ENCODE data around the gene NCOA3. TPM values are rescaled to one million over a fixed set of nuclear protein-coding genes. Genes with fewer than 3 reads are reported as not detected.

NCOA3 gene
- total RNA-seq, 2 experiments from 2014 or later = 71.3 to 74.2 TPM

DNA sequence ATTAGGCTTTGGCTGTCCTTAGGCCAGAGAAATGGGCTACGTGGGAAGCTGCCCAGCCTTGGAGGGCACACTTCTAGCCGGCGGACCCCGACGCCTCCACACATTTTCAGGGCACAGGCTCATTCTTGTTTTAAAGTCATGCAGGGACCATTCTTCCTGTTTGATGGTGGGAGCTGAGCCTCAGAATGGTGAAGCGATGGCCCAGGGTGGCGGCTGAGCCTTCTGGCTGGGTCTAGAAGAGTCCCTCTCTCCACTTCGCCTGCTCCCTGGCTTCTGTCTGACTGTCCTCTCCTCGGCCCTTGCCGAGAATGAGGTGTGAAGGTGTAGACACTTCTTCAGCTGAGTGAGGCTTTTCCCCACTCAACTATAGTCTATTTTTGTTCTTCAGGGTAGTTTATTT, 169.2 kb downstream of the NCOA3 start:
- POLR2A ChIA-PET = no interaction called here
- H3K9me3 Mint-ChIP-seq = no peaks in the 10 kb centered on the region
- H3K4me3 Mint-ChIP-seq = no peak overlapping the region
- no peak for DNase-seq
- ATAC-seq (ENCODE audit: low read depth) = no peak
- no peaks in the 10 kb centered on the region for H3K36me3 Mint-ChIP-seq
- H3K4me1 Mint-ChIP-seq = no peaks in the 10 kb centered on the region
- no peak overlapping the region for H3K27ac Mint-ChIP-seq
- H3K27me3 Mint-ChIP-seq = no peaks in the 10 kb centered on the region

DNA sequence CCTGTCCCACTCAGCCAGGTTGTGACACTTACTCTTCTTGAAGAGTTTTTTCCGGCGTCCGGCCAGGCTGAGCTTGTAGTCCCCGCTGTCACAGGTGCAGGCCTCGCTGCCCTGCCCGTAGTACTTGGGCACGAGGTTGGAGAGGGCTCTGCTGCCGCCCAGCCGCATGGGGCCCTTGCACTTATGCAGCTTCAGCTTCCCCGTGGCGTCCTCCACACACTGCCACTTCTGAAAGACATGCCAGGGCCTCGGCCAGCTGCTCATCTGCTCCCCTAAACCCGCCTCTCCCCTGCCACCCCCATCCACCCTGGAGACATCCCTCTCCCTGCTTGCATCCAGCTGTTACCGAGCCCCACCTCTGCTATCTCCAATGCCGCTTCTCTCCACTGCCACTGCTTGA, 170.5 kb downstream of the NCOA3 start:
- Mint-ChIP-seq H3K9me3 (no peaks in the 10 kb centered on the region), H3K36me3 (no peaks in the 10 kb centered on the region), H3K27ac (no peak overlapping the region), H3K4me3 (no peak overlapping the region), H3K27me3 (no peaks in the 10 kb centered on the region), H3K4me1 (no peaks in the 10 kb centered on the region)
- no peak for DNase-seq
- no peak for ATAC-seq (ENCODE audit: low read depth)
- POLR2A ChIA-PET = no interaction called here

DNA sequence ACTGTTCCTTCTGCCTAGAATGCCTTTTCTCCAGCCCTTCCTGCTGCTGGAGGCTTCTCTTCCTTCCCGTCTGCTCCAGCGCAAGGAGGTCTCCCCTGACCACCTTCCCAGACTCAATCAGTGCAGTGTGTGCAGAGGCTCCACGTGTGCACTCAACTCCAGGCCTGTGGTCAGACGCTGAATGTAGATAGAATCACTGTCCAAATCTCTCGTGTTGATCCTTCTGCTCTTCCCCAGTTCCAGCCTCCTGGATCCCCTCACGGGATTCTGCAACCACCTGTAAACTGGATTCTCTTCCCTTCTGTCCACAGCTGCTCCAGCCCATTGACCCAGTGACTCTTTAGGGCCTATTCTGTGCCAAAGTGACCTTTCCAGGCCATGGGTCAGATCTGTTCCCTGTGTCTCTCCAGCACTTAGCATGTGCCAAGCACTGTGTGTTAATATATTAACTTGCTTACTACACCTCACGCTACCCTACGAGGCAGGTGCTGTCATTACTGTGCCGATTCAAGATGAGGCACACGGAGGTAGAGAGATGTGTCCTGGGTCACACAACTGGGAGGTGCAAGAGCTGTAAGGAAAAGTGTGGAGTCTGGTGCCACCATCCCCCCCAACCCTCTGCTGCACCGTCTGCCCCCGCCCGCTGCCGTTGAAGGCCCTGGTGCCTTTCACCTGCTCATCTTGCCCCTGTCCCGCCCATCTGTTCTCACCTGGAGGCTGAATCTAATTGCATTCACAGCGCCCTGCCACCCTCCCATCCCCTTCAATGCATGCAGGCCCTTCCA, 171.4 kb downstream of the NCOA3 start:
- H3K4me1 Mint-ChIP-seq = no peaks in the 10 kb centered on the region
- ATAC-seq (ENCODE audit: low read depth) = no peak
- POLR2A ChIA-PET = no interaction called here
- H3K9me3 Mint-ChIP-seq = no peaks in the 10 kb centered on the region
- H3K4me3 Mint-ChIP-seq = no peak overlapping the region
- H3K27ac Mint-ChIP-seq = no peak overlapping the region
- no peaks in the 10 kb centered on the region for H3K36me3 Mint-ChIP-seq
- peak; percentile 15 for DNase-seq
- no peaks in the 10 kb centered on the region for H3K27me3 Mint-ChIP-seq

DNA sequence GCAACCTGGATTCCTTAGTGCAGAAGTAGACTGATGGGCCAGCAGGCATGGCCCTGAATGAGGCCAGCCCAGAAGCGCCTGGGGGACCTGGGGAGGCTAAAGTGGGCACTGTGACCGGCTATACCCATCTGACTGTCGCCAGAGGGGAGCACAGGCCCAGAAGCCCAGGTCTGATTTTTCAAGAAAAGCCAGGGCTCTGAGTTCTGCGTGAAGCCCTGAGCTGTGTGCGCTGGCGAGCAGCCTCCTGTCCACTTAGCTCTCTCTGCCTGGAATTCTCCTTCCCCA, 171.9 kb downstream of the NCOA3 start:
- Mint-ChIP-seq H3K9me3 (no peaks in the 10 kb centered on the region), H3K4me1 (no peaks in the 10 kb centered on the region), H3K36me3 (no peaks in the 10 kb centered on the region), H3K27ac (no peak overlapping the region), H3K4me3 (no peak overlapping the region), H3K27me3 (no peaks in the 10 kb centered on the region)
- POLR2A ChIA-PET = no interaction called here
- ATAC-seq (ENCODE audit: low read depth) = no peak
- DNase-seq = peak; percentile 8

DNA sequence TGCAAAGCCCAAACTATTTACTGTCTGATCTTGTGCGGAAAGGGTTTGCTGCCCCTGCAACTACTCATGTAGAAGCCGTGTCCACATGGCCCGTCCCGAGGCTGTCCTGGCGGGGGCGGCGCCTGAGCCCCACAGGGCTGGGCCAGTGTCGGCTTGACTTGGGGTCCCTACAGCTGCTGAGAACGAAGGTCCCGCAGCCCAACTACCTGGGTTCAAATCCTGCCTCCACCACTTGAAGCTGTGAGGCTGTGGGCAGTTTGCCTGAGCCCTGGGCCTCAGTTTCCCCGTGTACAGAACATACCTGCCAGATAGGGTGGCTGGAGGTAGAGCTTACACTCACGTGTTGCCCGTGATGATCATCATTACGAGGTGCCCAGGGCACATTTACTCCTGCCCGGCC, 172.5 kb downstream of the NCOA3 start:
- H3K27me3 Mint-ChIP-seq = peaks cover 1% of the 10 kb centered on the region
- no peak overlapping the region for H3K27ac Mint-ChIP-seq
- H3K9me3 Mint-ChIP-seq = no peaks in the 10 kb centered on the region
- peak; percentile 12 for DNase-seq
- H3K4me3 Mint-ChIP-seq = no peak overlapping the region
- no peak for ATAC-seq (ENCODE audit: low read depth)
- POLR2A ChIA-PET = no interaction called here
- no peaks in the 10 kb centered on the region for H3K36me3 Mint-ChIP-seq
- H3K4me1 Mint-ChIP-seq = no peaks in the 10 kb centered on the region

DNA sequence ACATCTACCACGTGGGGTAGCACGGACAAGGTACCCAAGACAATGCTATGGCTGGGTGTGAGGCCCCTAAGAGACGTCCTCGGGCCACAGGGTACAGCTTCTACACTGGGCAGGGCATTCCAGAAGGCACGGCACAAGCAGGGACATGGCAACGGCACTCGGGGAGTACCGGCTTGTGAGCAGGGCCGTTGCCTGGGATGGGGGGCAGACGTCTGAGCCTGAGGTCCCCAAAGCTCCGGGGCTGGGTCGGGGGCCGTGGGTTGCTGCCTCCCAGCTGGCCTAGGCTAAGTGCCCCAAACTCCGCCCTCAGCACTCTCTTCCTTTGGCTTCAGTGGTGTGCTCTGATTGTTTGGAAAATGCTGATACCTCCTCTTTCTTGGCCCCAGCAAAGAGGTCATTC, 173.0 kb downstream of the NCOA3 start:
- peak; percentile 25 for DNase-seq
- Mint-ChIP-seq H3K4me3 (no peak overlapping the region), H3K4me1 (no peaks in the 10 kb centered on the region)

DNA sequence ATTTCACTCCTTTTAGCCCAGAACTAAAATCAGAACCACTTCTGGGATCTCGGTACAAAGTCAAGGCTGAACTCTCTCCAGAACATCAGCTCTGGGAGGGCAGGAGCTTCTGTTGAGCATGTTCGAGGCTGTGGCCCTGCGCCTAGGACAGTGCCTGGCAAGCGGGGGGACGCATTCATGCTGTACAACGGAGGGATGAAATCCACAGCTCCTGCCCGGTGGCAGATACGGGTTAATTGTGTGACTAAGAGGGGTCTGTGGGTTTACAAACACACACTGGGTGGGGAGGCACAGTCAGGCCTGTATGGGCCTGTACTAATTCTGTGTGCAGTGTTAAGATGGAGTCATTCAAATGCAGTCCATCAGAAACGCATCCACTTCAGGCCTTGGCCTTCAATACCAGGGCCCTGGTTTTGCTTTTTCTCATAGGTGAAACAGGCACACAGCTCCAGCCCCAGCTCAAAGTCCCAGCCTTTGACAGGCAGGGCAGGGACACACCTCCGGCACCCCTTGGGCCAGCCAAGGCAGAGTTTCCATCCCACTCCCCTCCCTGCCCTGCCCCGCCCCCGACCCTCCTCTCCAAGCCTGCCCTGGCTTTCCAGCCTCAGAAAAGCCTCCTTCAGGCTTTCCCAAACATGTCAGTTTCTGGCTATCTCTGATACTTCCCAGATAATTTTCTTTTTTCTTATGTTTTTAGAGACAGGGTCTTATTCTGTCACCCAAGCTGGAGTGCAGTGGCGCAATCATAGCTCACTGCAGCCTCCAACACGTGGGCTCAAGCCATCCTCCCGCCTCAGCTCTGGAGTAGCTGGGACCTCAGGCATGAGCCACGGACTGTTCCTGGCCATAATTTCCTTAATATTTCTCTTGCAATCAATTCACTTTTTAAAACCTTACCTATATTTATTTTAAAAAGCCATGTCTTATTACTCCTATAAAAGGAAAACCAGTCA, 173.8 kb downstream of the NCOA3 start:
- H3K27me3 Mint-ChIP-seq = peaks cover 4% of the 10 kb centered on the region
- no peaks in the 10 kb centered on the region for H3K4me1 Mint-ChIP-seq
- POLR2A ChIA-PET = no interaction called here
- no peaks in the 10 kb centered on the region for H3K36me3 Mint-ChIP-seq
- no peak overlapping the region for H3K27ac Mint-ChIP-seq
- no peak for ATAC-seq (ENCODE audit: low read depth)
- DNase-seq = no peak
- no peaks in the 10 kb centered on the region for H3K9me3 Mint-ChIP-seq
- H3K4me3 Mint-ChIP-seq = no peak overlapping the region

More for the DNA sequence above, 173.0 kb downstream of the NCOA3 start:
- H3K9me3 Mint-ChIP-seq = no peaks in the 10 kb centered on the region
- no peaks in the 10 kb centered on the region for H3K36me3 Mint-ChIP-seq
- POLR2A ChIA-PET = no interaction called here
- H3K27ac Mint-ChIP-seq = no peak overlapping the region
- no peak for ATAC-seq (ENCODE audit: low read depth)
- H3K27me3 Mint-ChIP-seq = peaks cover 4% of the 10 kb centered on the region

DNA sequence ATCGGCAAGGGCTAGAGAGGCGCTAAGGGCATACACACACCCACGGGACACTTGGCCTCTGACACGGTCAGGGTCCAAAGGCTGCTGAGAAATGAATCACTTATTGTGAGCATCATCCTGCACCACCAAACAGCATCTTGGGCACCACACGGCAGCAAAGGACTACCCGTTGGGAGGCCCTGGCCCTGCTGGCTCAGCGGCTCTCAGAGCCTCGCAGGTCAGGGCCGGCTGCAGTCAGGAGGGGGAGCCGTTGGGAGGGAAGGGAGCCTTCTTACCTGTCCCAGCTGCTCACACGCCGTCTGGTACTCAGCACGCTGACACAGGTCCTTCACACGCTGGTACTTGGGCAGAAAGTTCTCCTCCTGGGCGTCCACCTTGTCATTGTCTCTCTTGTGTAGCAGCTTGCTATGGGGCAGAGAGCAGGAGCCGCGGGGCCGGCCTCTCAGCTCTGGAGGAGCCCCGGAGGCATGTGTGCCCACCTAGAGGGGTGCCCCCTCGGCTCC, 174.6 kb downstream of the NCOA3 start:
- no peak for DNase-seq
- Mint-ChIP-seq H3K4me3 (no peak overlapping the region), H3K9me3 (no peaks in the 10 kb centered on the region), H3K36me3 (no peaks in the 10 kb centered on the region), H3K27me3 (peaks cover 4% of the 10 kb centered on the region), H3K4me1 (no peaks in the 10 kb centered on the region), H3K27ac (no peak overlapping the region)
- POLR2A ChIA-PET = no interaction called here
- no peak for ATAC-seq (ENCODE audit: low read depth)

DNA sequence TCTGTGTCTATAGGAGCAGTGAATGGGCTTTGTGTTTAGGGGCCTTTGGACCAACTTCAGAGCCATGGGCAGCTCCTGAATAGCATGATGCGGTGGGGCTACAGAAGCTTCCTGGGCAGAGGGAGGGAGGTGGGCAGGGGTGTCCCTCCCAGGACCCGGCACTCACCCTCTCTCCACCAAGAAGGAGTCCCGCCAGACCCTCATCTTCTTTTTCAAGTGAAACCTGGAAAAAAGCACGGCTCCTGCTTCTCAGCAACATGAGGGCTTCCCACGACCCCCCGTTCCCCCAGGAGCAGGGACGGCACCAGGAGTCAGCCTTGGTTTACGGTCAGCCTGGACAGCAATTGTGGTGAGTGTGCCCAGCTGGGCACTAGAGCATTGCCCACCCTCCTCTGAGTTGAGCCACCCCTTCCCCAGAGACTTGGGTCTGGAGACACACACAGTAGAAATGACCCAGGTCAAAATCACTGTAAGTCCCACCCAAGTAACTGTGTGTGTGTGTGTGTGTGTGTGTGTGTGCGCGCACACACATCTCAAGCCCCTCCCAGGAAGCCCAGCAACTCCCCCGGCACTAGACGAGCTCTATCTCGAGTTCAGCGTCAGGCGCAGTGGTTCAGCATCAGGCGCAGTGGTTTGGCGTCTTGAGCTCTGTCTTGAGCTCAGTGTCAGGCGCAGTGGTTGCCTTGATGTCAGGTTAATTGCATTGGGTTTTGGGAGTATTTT, 175.4 kb downstream of the NCOA3 start:
- no peaks in the 10 kb centered on the region for H3K36me3 Mint-ChIP-seq
- H3K4me1 Mint-ChIP-seq = no peaks in the 10 kb centered on the region
- ATAC-seq (ENCODE audit: low read depth) (no peak), DNase-seq (no peak)
- H3K27ac Mint-ChIP-seq = no peak overlapping the region
- POLR2A ChIA-PET = no interaction called here
- H3K4me3 Mint-ChIP-seq = no peak overlapping the region
- peaks cover 4% of the 10 kb centered on the region for H3K27me3 Mint-ChIP-seq
- H3K9me3 Mint-ChIP-seq = no peaks in the 10 kb centered on the region

DNA sequence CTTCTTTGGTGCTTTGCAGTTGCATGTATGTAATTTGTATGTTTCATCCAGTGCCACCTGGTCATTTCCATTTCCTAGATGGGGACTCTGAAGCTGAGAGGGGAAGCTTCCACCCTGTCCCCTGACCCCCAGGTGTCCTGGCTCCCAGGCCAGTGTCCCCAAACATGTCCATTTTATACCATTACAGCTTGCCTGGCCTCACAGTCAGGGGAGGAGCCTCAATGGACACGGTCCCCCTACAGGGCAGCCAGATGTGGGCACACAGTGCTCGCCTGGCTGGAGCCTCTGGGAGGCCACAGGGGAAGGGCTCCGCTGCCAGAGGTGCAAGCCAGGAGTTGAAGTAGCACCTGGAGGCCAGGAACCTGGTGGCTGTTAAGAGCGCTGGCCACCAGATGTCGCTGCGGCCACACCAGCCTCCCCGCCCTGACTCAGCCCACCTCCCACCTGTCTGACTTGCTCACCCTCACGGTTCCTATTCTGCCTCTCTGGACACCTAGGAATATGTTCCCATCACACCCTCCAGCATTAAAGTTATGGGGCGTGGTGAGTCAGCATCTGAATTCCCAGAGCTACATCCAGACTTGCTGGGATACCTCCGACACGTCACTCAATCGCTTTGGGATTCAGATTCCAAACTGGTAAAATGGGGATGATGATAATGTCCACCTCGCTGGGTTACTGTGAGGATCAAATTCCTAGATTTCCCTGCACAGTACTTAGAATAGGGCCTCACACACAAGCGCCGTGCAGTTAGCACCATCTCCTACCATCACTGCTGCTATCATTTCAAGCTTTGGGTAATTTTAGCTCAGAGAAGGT, 176.2 kb downstream of the NCOA3 start:
- Mint-ChIP-seq H3K36me3 (no peaks in the 10 kb centered on the region), H3K4me3 (no peak overlapping the region), H3K4me1 (no peaks in the 10 kb centered on the region), H3K9me3 (no peaks in the 10 kb centered on the region), H3K27ac (no peak overlapping the region), H3K27me3 (peaks cover 4% of the 10 kb centered on the region)
- peak; percentile 52 for ATAC-seq (ENCODE audit: low read depth)
- POLR2A ChIA-PET = no interaction called here
- peak; percentile 72 for DNase-seq

DNA sequence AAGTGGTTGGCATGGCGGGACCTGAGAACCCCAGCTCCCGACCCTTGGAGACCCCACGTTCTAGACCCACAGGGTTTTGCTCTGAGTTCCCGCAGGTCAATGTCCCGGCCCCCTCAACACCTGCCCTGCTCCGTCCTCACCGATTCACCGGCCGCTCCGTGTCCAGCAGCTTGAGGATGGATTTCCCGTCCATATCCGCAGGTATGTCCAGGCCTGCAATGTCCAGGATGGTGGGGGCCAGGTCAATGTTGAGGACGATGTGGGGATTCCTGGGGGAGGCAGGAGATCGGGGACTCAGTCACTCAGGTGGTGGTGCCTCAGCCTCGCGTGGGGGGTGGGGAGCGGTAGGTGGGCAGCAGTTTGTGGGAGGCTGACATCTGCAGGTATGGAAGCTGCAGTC, 176.8 kb downstream of the NCOA3 start:
- DNase-seq = peak; percentile 21
- no peak for ATAC-seq (ENCODE audit: low read depth)
- POLR2A ChIA-PET = no interaction called here
- no peaks in the 10 kb centered on the region for H3K4me1 Mint-ChIP-seq
- H3K27ac Mint-ChIP-seq = no peak overlapping the region
- peaks cover 4% of the 10 kb centered on the region for H3K27me3 Mint-ChIP-seq
- H3K4me3 Mint-ChIP-seq = no peak overlapping the region
- no peaks in the 10 kb centered on the region for H3K36me3 Mint-ChIP-seq
- H3K9me3 Mint-ChIP-seq = no peaks in the 10 kb centered on the region

DNA sequence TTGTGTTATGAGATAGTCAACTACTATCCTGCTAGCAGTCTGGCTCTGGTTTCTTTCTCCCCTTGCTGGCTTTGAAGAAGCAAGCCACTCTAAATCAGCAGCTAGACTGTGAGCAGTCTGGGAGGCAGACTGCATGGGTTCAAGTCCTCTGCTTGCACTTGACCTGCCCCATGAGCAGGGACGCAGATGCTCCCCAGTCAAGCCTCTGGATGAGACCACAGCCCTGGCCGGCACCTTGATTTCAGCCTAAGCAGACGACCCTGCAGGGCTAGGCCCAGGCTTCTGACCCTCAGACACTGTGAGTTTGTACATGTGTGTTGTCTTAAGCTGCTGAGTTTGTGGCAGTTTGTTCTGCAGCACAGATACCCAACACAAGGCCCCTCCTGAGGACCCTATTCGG, 177.8 kb downstream of the NCOA3 start:
- H3K4me1 Mint-ChIP-seq = no peaks in the 10 kb centered on the region
- H3K9me3 Mint-ChIP-seq = no peaks in the 10 kb centered on the region
- no peaks in the 10 kb centered on the region for H3K36me3 Mint-ChIP-seq
- ATAC-seq (ENCODE audit: low read depth) (no peak), DNase-seq (no peak)
- no peak overlapping the region for H3K4me3 Mint-ChIP-seq
- POLR2A ChIA-PET = no interaction called here
- H3K27ac Mint-ChIP-seq = no peak overlapping the region
- H3K27me3 Mint-ChIP-seq = peaks cover 4% of the 10 kb centered on the region

All from activated naive CD8-positive, alpha-beta T cell treated with anti-CD3 and anti-CD28 coated beads, Interleukin-2, amount 10 ng/mL, durations not matched to agents 7 days and 5 days (primary cell).